Testis (tissue), 3 donors: ENCODE measurements around the gene SERPINB10. TPM values are rescaled to one million over a fixed set of nuclear protein-coding genes. Genes with fewer than 3 reads are reported as not detected.

Experiments used
- DNase-seq: peaks from one replicate; pipeline ENCODE4 v3.0.0-alpha.2; 2019
- H3K27ac ChIP-seq, 2 donors: fragments of 200-600 bp; sonication (generic); one replicate each; pipeline ENCODE4 v1.5.1; 2019
- H3K27me3 ChIP-seq: fragments of 200-600 bp; sonication (generic); one replicate; pipeline ENCODE4 v1.5.1; 2019
- H3K36me3 ChIP-seq: fragments of 200-600 bp; sonication (generic); one replicate; pipeline ENCODE4 v1.5.1; 2017; ENCODE audit warnings: low read depth; ENCODE audit errors: missing control alignments
- H3K4me1 ChIP-seq: fragments of 200-600 bp; sonication (generic); one replicate; pipeline ENCODE4 v1.5.1; 2019
- H3K4me3 ChIP-seq, 2 donors: fragments of 200-600 bp; sonication (generic); one replicate each; pipeline ENCODE4 v1.5.1; 2017 to 2019
- H3K9me3 ChIP-seq: fragments of 200-600 bp; sonication (generic); one replicate; pipeline ENCODE4 v1.5.1; 2017
- CTCF ChIP-seq, 3 experiments: fragments of 450-650 bp in 2 of 3; fragments of 200-600 bp in 1 of 3; sonication (generic) in 1 of 3; IDR thresholded peaks; one replicate each; pipeline ENCODE4 v1.5.1; 2016 to 2019; ENCODE audit warnings: antibody characterized with exemption in 3 of 3, mild to moderate bottlenecking in 2 of 3, moderate library complexity in 1 of 3
- POLR2A ChIP-seq: fragments of 450-650 bp; IDR thresholded peaks from one replicate; pipeline ENCODE4 v1.6.1; 2017; ENCODE audit warnings: antibody characterized with exemption, mild to moderate bottlenecking, moderate library complexity
- WGBS, 2 donors: methylation state at CpG; one replicate each; pipeline ENCODE4 v1.1.5; 2018; 5-methylcytosine and 5-hydroxymethylcytosine counted together
- intact Hi-C: fragments of 100-400 bp; cut with DNase I; formaldehyde crosslinking; loops from one replicate; pipeline ENCODE4 v1.15.1; 2023; ENCODE audit warnings: low total_unique reads
- polyA plus RNA-seq: library from polyadenylated mRNA; stranded (reverse); fragments of 350-450 nt; fragmentation: Illumina TruSeq; extraction: RNeasy Lipid Tissue Mini Kit (QIAGEN cat#74804); gene quantifications from one replicate; pipeline ENCODE4 v1.2.3, GENCODE V29; 2014; ENCODE audit warnings: low read depth, low replicate concordance; ENCODE audit not compliant: insufficient read depth
- total RNA-seq, 2 donors: library from RNA; depleted of rRNA; stranded (reverse); fragments of >200 nt; gene quantifications; one replicate each; pipeline ENCODE4 v1.2.3, GENCODE V29; 2016

SERPINB10 gene
- total and polyA plus RNA-seq, 3 donors from 2014 or later: not detected

- intact Hi-C loops: no loop called here
- H3K9me3 ChIP-seq: no peaks in the 10 kb centered on the region
- H3K4me3 ChIP-seq: no peak overlapping the region
- no peak for DNase-seq
- TF ChIP-seq POLR2A (no peak), CTCF (IDR thresholded peaks at IDR 0.05) (no peak)
- no peak overlapping the region for H3K27ac ChIP-seq
- H3K4me1 ChIP-seq: no peaks in the 10 kb centered on the region
- WGBS, 2 donors: 91 to 94% methylated on average over 2 of the region's 2 CpGs
- no peaks in the 10 kb centered on the region for H3K36me3 ChIP-seq
- H3K27me3 ChIP-seq: no peaks in the 10 kb centered on the region
Observed at GRCh38 chr18:63905361-63905760, 2.4 kb upstream of the SERPINB10 start.

DNA sequence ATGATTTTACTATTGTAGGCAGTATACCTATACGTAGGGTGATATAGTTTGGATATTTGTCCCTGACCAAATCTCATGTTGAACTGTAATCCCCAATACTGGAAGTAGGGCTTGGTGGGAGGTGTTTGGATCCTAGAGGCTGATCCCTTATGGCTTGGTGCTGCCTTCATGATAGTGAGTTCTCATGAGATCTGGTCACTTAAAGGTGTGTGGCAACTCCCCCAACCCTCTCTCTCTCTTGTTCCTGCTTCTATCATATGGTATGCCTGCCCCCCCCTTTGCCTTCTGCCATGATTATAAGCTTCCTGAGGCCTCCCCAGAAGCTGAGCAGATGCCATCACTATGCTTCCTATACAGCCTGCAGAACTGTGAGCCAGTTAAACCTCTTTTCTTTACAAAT lies 1.7 kb upstream of the SERPINB10 start:
- Histone ChIP-seq H3K27me3 (no peaks in the 10 kb centered on the region), H3K4me1 (no peaks in the 10 kb centered on the region), H3K4me3 (no peak overlapping the region), H3K9me3 (no peaks in the 10 kb centered on the region), H3K27ac (no peak overlapping the region), H3K36me3 (no peaks in the 10 kb centered on the region)
- no peak for DNase-seq
- WGBS, 2 donors: 83 to 94% methylated on average over 1 of the region's 1 CpG
- TF ChIP-seq POLR2A: no peak
- intact Hi-C loops: no loop called here

- intact Hi-C loops: no loop called here
- Histone ChIP-seq H3K4me1 (no peaks in the 10 kb centered on the region), H3K27ac (no peak overlapping the region), H3K27me3 (no peaks in the 10 kb centered on the region), H3K9me3 (no peaks in the 10 kb centered on the region), H3K4me3 (no peak overlapping the region), H3K36me3 (no peaks in the 10 kb centered on the region)
- no peak for DNase-seq
- WGBS, 2 donors: 90 to 91% methylated on average over 1 of the region's 1 CpG
- TF ChIP-seq POLR2A: no peak
- no peak for TF ChIP-seq CTCF (IDR thresholded peaks at IDR 0.05)
Observed at GRCh38 chr18:63908858-63909257, 1.1 kb downstream of the SERPINB10 start.

DNA sequence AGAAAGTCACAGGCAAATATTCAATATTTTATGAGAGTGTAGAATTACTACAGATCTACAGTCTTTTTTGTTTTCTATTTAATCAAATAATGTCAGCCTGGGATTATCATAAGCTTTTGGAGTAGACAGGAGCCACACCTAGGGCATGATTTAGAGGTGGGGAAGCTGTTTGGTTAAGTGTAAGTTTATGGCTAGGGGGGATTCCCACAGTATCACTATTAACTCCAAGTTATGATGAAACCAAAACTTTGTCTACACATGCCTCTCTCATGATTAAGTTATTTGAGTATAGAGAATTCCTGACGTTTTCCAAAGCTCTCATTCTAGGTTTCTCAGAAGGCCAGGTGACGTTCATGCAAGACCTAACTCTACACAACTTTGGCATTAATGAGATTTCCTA lies 2.1 kb downstream of the SERPINB10 start:
- DNase-seq: no peak
- Histone ChIP-seq H3K4me3 (no peak overlapping the region), H3K36me3 (no peaks in the 10 kb centered on the region), H3K9me3 (no peaks in the 10 kb centered on the region), H3K27ac (no peak overlapping the region), H3K4me1 (no peaks in the 10 kb centered on the region), H3K27me3 (no peaks in the 10 kb centered on the region)
- 81 to 83% methylated on average over 2 of the region's 2 CpGs for WGBS, 2 donors
- TF ChIP-seq POLR2A (no peak), CTCF (IDR thresholded peaks at IDR 0.05) (no peak)
- intact Hi-C loops: no loop called here

DNA sequence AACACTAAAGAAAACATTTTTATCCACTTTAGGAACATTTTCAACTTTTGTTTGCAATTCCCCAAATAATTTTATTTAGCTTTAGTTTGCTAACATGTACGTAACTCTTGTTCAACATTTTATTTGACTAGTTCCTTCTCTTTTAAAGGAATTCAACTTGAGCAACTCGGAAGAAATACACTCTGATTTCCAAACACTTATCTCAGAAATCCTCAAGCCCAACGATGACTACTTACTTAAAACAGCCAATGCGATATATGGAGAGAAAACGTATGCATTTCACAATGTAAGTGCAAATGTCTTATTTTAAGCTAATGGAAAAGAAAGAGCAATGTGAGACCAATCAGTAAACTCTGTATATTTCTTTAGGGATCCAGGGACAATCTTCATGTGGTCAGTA lies 10.1 kb downstream of the SERPINB10 start:
- H3K4me3 ChIP-seq: no peak overlapping the region
- no peaks in the 10 kb centered on the region for H3K27me3 ChIP-seq
- intact Hi-C loops: no loop called here
- no peaks in the 10 kb centered on the region for H3K36me3 ChIP-seq
- H3K27ac ChIP-seq: no peak overlapping the region
- 87 to 94% methylated on average over 5 of the region's 5 CpGs for WGBS, 2 donors
- DNase-seq: no peak
- TF ChIP-seq CTCF (IDR thresholded peaks at IDR 0.05) (no peak), POLR2A (no peak)
- H3K9me3 ChIP-seq: no peaks in the 10 kb centered on the region
- no peaks in the 10 kb centered on the region for H3K4me1 ChIP-seq
